ENCODE data around the gene ASB17.
"Not testable (repeated sequence)": the region's sequence is repeated elsewhere in the genome, so short reads cannot be mapped to it uniquely, and the experiment has no call there.

ASB17 gene

DNA sequence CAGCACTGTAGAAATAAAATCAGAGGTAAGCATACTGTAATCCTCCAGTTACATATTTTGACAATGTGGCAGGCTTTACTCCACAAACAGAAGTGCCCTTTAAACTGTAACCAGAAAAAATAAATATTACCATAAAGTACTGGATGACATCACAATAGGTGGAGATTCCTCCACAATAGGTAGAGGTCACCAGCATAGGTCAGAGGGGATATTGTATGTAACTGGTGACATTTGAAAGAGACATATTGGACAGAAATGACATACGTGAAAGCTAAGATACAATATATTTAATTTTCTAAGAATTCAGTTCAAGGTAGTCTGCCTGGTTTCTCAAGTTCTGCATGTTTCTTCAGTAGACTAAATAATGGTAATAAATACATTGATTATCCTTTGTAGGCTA, at the start of gene ASB17:
TSS of gene ASB17 (minus strand) at position 101 of the 400 bp plus-strand sequence. CDS start 113 bp downstream, outside the sequence.
- DNase-seq = no peak

DNA sequence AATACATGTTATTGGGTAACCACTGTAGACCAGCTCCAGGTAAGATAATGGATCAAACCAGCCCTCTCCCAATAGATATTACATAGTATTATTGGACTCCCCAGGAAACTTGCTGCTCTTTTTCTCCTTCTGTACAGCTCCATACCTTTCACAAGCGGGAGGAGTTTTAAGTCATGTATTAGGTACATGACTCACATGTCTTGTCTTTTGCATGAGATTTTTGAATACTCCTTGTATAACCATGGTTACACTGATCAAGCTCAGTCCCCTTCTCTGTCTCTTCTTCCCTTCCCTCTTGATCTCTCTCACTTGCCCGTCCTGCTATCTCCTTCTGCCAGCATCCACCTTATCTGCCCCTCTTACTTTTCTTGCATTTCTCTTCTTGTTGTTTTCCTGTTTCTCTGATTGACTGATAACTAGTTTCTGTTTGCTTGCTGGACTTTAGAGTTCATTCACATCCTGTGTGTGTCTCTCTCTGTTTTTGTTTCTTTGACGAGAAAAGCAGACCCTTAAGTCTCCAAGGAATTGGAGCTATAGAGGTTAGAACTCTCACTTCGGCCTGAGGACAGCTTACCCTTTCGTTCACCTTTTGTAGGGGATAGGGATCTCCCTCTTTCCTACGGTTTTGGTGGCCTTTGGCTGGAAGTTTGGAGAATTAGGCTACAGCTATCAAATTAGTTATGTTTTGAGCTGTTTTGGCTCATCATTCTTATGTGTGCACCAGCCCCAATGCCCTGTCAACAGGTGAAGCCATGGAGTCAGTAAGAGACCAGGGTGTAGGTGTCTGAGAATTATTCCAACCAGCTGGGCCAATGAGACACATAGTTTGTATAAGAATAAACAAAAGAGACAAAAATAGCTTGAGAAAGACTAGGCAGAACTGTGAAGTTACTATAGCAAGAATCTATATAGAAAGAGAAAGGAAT, 49.0 kb upstream of the ASB17 start:
- no peak for DNase-seq

DNA sequence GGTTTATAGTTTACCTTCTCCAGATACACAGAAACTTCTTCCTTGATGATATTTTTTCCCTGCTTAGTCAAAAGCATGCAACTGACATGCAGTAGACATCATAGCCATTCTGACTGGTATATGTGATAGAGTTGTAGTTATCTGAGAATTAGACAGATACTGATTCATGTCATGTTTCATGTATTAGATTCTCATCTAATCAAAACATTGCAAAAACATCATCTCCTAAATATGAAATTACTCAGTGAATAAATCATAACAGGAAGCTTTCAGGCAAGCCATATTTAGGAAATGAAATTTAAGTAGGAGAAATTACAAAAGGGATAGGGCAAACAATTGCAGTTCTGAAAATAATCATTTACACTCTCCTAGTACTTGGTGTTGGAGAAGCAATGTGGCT, 38.4 kb upstream of the ASB17 start:
- no peak for DNase-seq

GRCh38 chr1:75969550-75969949, 37.3 kb upstream of the ASB17 start:
- no peak for DNase-seq

GRCh38 chr1:75967719-75968118, 35.5 kb upstream of the ASB17 start:
- DNase-seq = no peak

DNA sequence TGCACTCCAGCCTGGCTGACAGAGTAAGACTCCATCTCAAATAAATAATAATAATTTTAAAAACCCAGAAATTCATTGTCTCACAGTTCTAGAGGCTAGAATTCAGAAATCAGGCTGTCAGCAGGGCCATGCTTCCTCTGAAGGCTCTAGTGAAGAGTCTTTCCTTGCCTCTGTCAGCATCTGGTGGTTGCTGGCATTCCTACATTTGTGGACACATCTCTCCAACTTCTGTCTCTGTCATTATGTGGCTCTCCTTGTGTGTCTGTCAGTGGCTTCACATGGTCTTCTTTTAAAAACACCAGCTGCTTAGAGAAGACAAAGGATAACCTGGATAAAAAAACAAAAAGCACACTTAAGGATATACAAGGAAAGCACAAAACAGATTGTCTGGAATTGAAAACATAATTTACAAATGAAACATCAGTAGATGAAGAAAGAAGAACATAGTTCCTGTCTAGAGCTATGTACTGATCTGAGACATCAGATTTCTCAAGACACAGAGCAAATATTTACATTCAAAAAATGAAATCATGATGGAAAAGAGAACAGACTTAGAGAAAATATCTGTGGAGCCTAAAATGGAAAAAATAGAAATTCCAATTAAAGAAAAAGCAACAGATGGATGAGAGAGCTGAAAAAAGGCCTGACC, 32.7 kb upstream of the ASB17 start:
- DNase-seq = no peak

DNA sequence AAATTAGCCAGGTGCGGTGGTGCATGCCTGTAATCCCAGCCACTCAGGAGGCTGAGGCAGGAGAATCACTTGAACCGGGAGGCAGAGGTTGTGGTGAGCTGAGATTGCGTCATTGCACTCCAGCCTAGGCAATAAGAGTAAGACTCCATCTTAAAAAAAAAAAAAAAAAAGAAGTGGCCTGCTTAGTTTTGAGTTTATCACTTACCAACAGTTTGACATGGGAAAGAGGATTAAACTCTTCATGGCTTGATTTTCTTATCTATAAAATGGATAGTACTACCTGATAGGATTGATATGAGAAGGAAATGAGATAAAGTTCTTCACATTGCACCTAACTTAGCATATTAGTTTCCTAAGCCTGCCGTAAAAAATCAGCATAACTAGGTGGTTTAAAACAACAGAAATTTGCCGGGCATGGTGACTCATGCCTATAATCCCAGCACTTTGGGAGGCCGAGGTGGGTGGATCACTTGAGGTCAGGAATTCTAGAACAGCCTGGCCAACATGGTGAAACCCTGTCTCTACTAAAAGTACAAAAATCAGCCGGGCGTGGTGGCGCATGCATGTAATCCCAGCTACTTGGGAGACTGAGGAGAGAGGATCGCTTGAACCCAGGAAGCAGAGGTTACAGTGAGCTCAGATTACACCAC, 32.0 kb upstream of the ASB17 start:
- not testable (repeated sequence) for DNase-seq

DNA sequence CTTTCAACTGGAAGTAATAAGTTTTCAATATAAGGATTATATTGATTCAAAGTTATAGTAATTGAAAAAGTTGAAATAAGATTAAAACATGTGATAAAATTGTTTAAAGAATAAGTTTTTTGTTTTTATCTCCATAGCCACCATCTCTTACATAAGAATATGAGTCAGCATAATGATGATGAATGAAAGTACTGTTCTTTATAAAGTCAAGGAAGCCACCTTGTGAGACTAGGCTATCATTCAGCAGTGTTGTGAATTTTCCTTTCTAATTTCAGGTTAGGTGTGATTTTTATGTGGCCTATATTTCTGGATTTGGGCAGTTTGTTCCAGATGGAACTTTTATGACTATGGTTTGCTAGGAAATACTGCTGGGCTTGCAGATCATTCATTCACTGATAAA, 22.4 kb upstream of the ASB17 start:
- no peak for DNase-seq

DNA sequence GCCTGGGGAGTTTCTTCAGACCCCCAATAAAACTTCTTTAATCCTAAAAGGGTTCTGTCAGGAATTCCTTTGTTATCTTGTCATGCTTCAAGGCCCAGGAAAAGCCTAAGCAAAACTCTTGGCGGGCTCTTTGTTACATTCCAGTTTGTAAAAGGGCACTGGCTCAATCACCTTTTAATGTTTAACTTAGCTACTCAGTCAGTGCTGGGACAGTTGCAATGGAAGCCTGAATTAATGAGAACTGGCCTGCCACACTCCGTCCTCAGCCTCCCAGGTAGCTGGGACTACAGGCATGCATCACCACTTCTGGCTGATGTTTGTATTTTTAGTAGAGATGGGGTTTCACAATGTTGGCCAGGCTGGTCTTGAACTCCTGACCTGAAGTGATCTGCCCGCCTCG, 21.3 kb upstream of the ASB17 start:
- DNase-seq = no peak

GRCh38 chr1:75952016-75952415, 19.8 kb upstream of the ASB17 start:
- DNase-seq = no peak

DNA sequence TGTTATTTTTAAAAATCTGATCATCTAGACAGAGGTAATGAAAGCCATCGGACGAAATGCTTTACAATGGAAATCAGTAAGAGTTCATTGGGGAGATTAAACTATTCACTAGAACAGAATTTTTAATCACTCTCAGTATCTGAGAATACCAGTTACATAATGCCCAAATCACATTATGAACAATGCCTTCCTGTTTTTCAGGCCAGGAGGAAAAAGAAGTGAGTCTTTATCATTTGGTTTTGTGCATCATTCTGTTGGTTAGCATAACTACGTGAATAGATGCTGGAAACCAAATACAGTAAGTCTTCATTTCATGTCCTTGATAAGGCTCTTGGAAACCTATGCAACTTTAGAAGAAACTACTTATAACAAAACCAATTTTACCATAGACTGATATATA, 18.0 kb upstream of the ASB17 start:
- DNase-seq = no peak

GRCh38 chr1:75943037-75943436, 10.8 kb upstream of the ASB17 start:
- not testable (repeated sequence) for DNase-seq

DNA sequence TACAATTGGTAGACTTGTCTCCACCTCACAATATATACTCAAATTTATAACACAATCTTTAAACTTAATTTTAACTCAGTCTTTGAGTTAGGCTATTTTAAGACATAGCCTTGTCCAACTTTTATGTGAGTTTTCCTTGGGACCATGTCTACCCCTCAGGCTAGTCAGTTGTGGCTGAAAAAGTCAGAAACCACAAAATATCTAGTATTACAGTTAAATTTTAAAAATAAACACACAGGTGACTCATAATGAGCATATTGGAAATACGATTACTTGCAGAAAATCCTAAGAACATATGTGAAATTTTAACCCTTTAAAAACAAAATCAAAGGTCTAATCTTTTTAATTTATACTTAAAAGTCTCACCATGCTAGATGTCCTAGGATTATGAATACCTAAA, 4.8 kb upstream of the ASB17 start:
- no peak for DNase-seq

- DNase-seq = no peak
Measured at GRCh38 chr1:75922698-75923097, 9.5 kb downstream of the ASB17 start.

- DNase-seq = no peak
Measured at GRCh38 chr1:75916834-75917233, 15.4 kb downstream of the ASB17 start.

GRCh38 chr1:75908717-75909152, 23.5 kb downstream of the ASB17 start:
- DNase-seq = peak; percentile 32

DNA sequence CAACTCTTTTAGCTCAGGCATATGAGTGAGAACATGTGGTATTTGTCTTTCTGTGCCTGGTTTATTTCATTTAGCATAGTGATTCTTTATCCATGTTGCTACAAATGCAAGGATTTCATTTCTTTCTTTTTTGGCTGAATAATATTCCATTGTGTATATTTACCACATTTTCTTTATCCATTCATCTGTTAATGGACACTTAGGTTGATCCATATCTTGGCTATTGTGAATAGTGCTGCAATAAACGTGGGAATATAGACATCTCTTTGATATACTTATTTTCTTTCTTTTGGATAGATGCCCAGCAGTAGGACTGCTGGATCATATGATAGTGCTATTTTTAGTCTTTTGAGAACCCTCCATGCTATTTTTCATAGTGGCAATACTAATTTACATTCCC, 30.8 kb downstream of the ASB17 start:
- no peak for DNase-seq

DNA sequence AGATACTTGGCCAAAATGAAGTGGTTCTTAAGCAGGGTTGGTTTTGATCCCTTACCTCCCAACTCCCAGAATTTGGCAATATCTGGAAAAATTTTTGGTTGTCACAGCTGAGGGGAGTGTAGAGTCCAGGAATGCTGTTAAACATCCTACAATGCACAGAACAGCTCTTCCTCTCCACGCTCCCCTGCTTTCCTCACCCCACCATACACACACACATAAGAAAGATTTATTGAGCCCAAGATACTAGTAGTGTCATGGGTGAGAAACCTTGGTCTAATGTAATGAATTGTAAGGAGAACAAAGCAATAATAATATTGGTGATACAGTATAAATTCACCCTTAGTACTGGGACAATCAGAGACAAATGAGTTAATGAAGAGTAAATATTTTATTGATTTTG, 47.8 kb downstream of the ASB17 start:
- no peak for DNase-seq

- no peak for DNase-seq
Measured at GRCh38 chr1:75879985-75880384, 52.2 kb downstream of the ASB17 start.

GRCh38 chr1:75870951-75871350, 61.3 kb downstream of the ASB17 start:
- no peak for DNase-seq

Data from midbrain (tissue), 1 donor.